ENCODE results near the gene FUBP3.

FUBP3 gene

GRCh38 chr9:130632081-130632710 is 52.8 kb downstream of the FUBP3 start:
- H3K36me3 ChIP-seq (replicated peaks; ENCODE audit: low read depth, low read length) = peaks cover 34% of the 10 kb centered on the region
- H3K4me3 ChIP-seq (ENCODE audit: low read length) = no peak overlapping the region
- TF ChIP-seq EZH2phosphoT487 (IDR thresholded peaks at IDR 0.05; ENCODE audit: low read depth) (no peak), CTCF (IDR thresholded peaks at IDR 0.05; ENCODE audit: low read depth, low read length) (no peak)
- H4K20me1 ChIP-seq (ENCODE audit: insufficient read depth, low read length) = no peaks in the 10 kb centered on the region
- H3K9me3 ChIP-seq (ENCODE audit: insufficient read depth, low read length) = no peaks in the 10 kb centered on the region
- H3K4me2 ChIP-seq (ENCODE audit: low read length) = no peak overlapping the region
- no peak overlapping the region for H3K9ac ChIP-seq (ENCODE audit: low read length)
- H3K27me3 ChIP-seq (ENCODE audit: low read depth, low read length) = no peaks in the 10 kb centered on the region
- H2AFZ ChIP-seq (ENCODE audit: low read depth, low read length) = no peak overlapping the region
- no peaks in the 10 kb centered on the region for H3K79me2 ChIP-seq (ENCODE audit: low read length)
- no peaks in the 10 kb centered on the region for H3K4me1 ChIP-seq (ENCODE audit: low read length)
- no peak overlapping the region for H3K27ac ChIP-seq (ENCODE audit: low read length)

GRCh38 chr9:130632841-130633240 is 53.5 kb downstream of the FUBP3 start:
- no peaks in the 10 kb centered on the region for H3K9me3 ChIP-seq (ENCODE audit: insufficient read depth, low read length)
- H3K27me3 ChIP-seq (ENCODE audit: low read depth, low read length) = no peaks in the 10 kb centered on the region
- H2AFZ ChIP-seq (ENCODE audit: low read depth, low read length) = no peak overlapping the region
- no peak overlapping the region for H3K4me3 ChIP-seq (ENCODE audit: low read length)
- no peaks in the 10 kb centered on the region for H3K79me2 ChIP-seq (ENCODE audit: low read length)
- no peak overlapping the region for H3K27ac ChIP-seq (ENCODE audit: low read length)
- no peak overlapping the region for H3K4me2 ChIP-seq (ENCODE audit: low read length)
- no peaks in the 10 kb centered on the region for H3K4me1 ChIP-seq (ENCODE audit: low read length)
- TF ChIP-seq CTCF (IDR thresholded peaks at IDR 0.05; ENCODE audit: low read depth, low read length) (no peak), EZH2phosphoT487 (IDR thresholded peaks at IDR 0.05; ENCODE audit: low read depth) (no peak)
- peaks cover 28% of the 10 kb centered on the region for H3K36me3 ChIP-seq (replicated peaks; ENCODE audit: low read depth, low read length)
- H4K20me1 ChIP-seq (ENCODE audit: insufficient read depth, low read length) = no peaks in the 10 kb centered on the region
- no peak overlapping the region for H3K9ac ChIP-seq (ENCODE audit: low read length)

- no peak overlapping the region for H2AFZ ChIP-seq (ENCODE audit: low read depth, low read length)
- no peaks in the 10 kb centered on the region for H3K9me3 ChIP-seq (ENCODE audit: insufficient read depth, low read length)
- H3K79me2 ChIP-seq (ENCODE audit: low read length) = no peaks in the 10 kb centered on the region
- H3K4me3 ChIP-seq (ENCODE audit: low read length) = no peak overlapping the region
- H3K4me1 ChIP-seq (ENCODE audit: low read length) = no peaks in the 10 kb centered on the region
- no peak overlapping the region for H3K9ac ChIP-seq (ENCODE audit: low read length)
- no peak overlapping the region for H3K4me2 ChIP-seq (ENCODE audit: low read length)
- no peak for TF ChIP-seq EZH2phosphoT487 (IDR thresholded peaks at IDR 0.05; ENCODE audit: low read depth)
- TF ChIP-seq CTCF (IDR thresholded peaks at IDR 0.05; ENCODE audit: low read depth, low read length) = no peak
- H3K27me3 ChIP-seq (ENCODE audit: low read depth, low read length) = no peaks in the 10 kb centered on the region
- H4K20me1 ChIP-seq (ENCODE audit: insufficient read depth, low read length) = no peaks in the 10 kb centered on the region
- H3K27ac ChIP-seq (ENCODE audit: low read length) = no peak overlapping the region
- H3K36me3 ChIP-seq (replicated peaks; ENCODE audit: low read depth, low read length) = peaks cover 28% of the 10 kb centered on the region
These were observed 54.2 kb downstream of the FUBP3 start for GRCh38 chr9:130633336-130634190.

- H4K20me1 ChIP-seq (ENCODE audit: insufficient read depth, low read length) = no peaks in the 10 kb centered on the region
- H3K27ac ChIP-seq (ENCODE audit: low read length) = no peak overlapping the region
- H3K4me1 ChIP-seq (ENCODE audit: low read length) = no peaks in the 10 kb centered on the region
- no peaks in the 10 kb centered on the region for H3K79me2 ChIP-seq (ENCODE audit: low read length)
- H2AFZ ChIP-seq (ENCODE audit: low read depth, low read length) = no peak overlapping the region
- peaks cover 30% of the 10 kb centered on the region for H3K36me3 ChIP-seq (replicated peaks; ENCODE audit: low read depth, low read length)
- no peaks in the 10 kb centered on the region for H3K27me3 ChIP-seq (ENCODE audit: low read depth, low read length)
- no peaks in the 10 kb centered on the region for H3K9me3 ChIP-seq (ENCODE audit: insufficient read depth, low read length)
- H3K9ac ChIP-seq (ENCODE audit: low read length) = no peak overlapping the region
- H3K4me2 ChIP-seq (ENCODE audit: low read length) = no peak overlapping the region
- H3K4me3 ChIP-seq (ENCODE audit: low read length) = no peak overlapping the region
- TF ChIP-seq CTCF (IDR thresholded peaks at IDR 0.05; ENCODE audit: low read depth, low read length) (no peak), EZH2phosphoT487 (IDR thresholded peaks at IDR 0.05; ENCODE audit: low read depth) (no peak)
These were observed 54.9 kb downstream of the FUBP3 start for GRCh38 chr9:130634191-130634768.
